MCF 10A (cell line): ENCODE results near the gene AHNAK. TPM values are rescaled to one million over a fixed set of nuclear protein-coding genes. Genes with fewer than 3 reads are reported as not detected.
"Not testable (repeated sequence)": the region's sequence is repeated elsewhere in the genome, so short reads cannot be mapped to it uniquely, and the experiment has no call there.

Experiments used
- BruUV-seq: library from RNA; stranded (reverse); fragments of 400-500 nt; replicated peaks from 2 replicates; lab custom pipeline; 2021; lab: Mats Ljungman, UMichigan
- CTCF ChIA-PET: fragments of 300-600 bp; sonication (Branson Sonifier 250); formaldehyde crosslinking; extraction: SDS; loops from one replicate; lab custom pipeline; 2021; ENCODE audit warnings: antibody characterized with exemption, inconsistent platforms; lab: Yijun Ruan, JAX
- POLR2A ChIA-PET: fragments of 300-600, 350-650 bp; sonication (Branson Sonifier 250); formaldehyde crosslinking; extraction: SDS; loops from one replicate; lab custom pipeline; 2020; ENCODE audit warnings: antibody characterized with exemption, inconsistent platforms; lab: Yijun Ruan, JAX
- DNase-seq: peaks from one replicate; pipeline ENCODE4 v3.0.0-alpha.2; 2018; ENCODE audit not compliant: unreplicated experiment
- H3K27ac Mint-ChIP-seq: one replicate; pipeline ENCODE4 v1.8.0; 2022; ENCODE audit warnings: mild to moderate bottlenecking, low read depth, mixed read lengths; ENCODE audit not compliant: unreplicated experiment
- H3K27me3 Mint-ChIP-seq: one replicate; pipeline ENCODE4 v1.8.0; 2022; ENCODE audit warnings: mixed read lengths; ENCODE audit not compliant: insufficient read depth, unreplicated experiment
- H3K36me3 Mint-ChIP-seq: one replicate; pipeline ENCODE4 v1.8.0; 2022; ENCODE audit warnings: mild to moderate bottlenecking, moderate library complexity, mixed read lengths; ENCODE audit not compliant: insufficient read depth, unreplicated experiment
- H3K4me1 Mint-ChIP-seq: one replicate; pipeline ENCODE4 v1.8.0; 2022; ENCODE audit warnings: mixed read lengths; ENCODE audit not compliant: insufficient read depth, unreplicated experiment
- H3K4me3 Mint-ChIP-seq: one replicate; pipeline ENCODE4 v1.8.0; 2022; ENCODE audit warnings: mild to moderate bottlenecking, moderate library complexity, mixed read lengths; ENCODE audit not compliant: unreplicated experiment
- H3K9me3 Mint-ChIP-seq: one replicate; pipeline ENCODE4 v1.8.0; 2022; ENCODE audit warnings: mixed read lengths; ENCODE audit not compliant: unreplicated experiment
- CTCF ChIP-seq: fragments of 200-600 bp; IDR thresholded peaks from one replicate; pipeline ENCODE4 v1.8.0; 2022; ENCODE audit warnings: antibody characterized with exemption, mild to moderate bottlenecking; ENCODE audit not compliant: unreplicated experiment
- intact Hi-C: fragments of 100-400 bp; cut with micrococcal nuclease; formaldehyde crosslinking; loops from 2 replicates; pipeline ENCODE4 v1.14.1; 2022
- total RNA-seq: library from RNA; stranded (reverse); gene quantifications from 2 replicates; pipeline ENCODE4 v1.2.3, GENCODE V29; 2022

The AHNAK gene
- total RNA-seq, 1 experiment from 2014 or later = 429 TPM

DNA sequence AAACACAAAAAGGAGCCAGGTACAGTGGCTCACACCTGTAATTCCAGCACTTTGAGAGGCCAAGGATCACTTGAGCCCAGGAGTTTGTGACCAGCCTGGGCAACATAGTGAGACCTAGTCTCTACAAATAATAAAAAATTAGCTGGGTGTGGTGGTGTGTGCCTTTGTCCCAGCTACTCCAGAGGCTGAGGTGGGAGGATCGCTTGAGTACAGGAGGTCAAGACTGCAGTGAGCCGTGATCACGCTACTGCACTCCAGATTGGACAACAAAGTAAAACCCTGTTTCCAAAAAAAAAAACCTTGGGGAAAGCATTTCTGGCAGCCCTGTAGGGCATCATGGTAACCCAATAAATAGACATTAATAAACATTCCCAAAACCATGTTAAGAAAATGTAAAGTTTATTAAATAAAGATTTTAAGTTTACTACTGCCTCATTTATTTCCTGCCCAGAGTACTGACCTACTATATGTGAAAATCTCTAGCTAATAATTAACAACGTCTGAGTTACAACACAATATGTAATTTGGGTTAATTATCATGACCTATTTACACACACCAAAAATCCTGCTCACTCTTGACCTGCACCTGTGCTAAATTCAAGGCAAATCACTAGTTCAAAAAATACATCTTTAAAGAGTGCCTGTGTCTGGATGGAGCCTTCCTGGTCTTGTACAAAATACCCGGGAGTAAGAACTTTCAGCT is 18.6 kb upstream of the AHNAK start:
- no peaks in the 10 kb centered on the region for H3K9me3 Mint-ChIP-seq
- ChIA-PET POLR2A (interaction anchor here (0.6 to 2.0 kb wide), 8 partner anchors 9 to 316 kb away, joined by 3 to 11 read pairs (median 4); partner anchors contain the start of genes AHNAK, EEF1G and TUT1), CTCF (interaction anchor here (0.6 to 2.0 kb wide), 4 partner anchors 58 to 214 kb away, joined by 3 to 6 read pairs (median 4); no protein-coding TSS in a partner anchor)
- peak overlapping the region; percentile 16 for H3K27ac Mint-ChIP-seq
- intact Hi-C loops = no loop called here
- peaks cover 98% of the 10 kb centered on the region for H3K36me3 Mint-ChIP-seq
- H3K27me3 Mint-ChIP-seq = no peaks in the 10 kb centered on the region
- no peak overlapping the region for H3K4me3 Mint-ChIP-seq
- DNase-seq = no peak
- peaks cover 41% of the 10 kb centered on the region for H3K4me1 Mint-ChIP-seq
- no TSS peak for BruUV-seq
- TF ChIP-seq CTCF = no peak

GRCh38 chr11:62561677-62562230 is 15.1 kb upstream of the AHNAK start:
- BruUV-seq, H3K9me3 Mint-ChIP-seq, DNase-seq, intact Hi-C loops, H3K27me3 Mint-ChIP-seq: not testable (repeated sequence)
- H3K27ac Mint-ChIP-seq = peak overlapping the region; percentile 72
- ChIA-PET POLR2A (interaction anchor here (1.1 to 13.5 kb wide), 15 partner anchors 8 to 294 kb away, joined by 3 to 599 read pairs (median 11); partner anchors contain the start of genes AHNAK, EEF1G, LBHD1 and TUT1), CTCF (interaction anchor here (0.9 to 6.9 kb wide), 7 partner anchors 12 to 172 kb away, joined by 3 to 225 read pairs (median 7); partner anchors contain the start of gene AHNAK)
- peak overlapping the region; percentile 2 for H3K4me3 Mint-ChIP-seq
- peaks cover 98% of the 10 kb centered on the region for H3K36me3 Mint-ChIP-seq
- peaks cover 46% of the 10 kb centered on the region for H3K4me1 Mint-ChIP-seq

DNA sequence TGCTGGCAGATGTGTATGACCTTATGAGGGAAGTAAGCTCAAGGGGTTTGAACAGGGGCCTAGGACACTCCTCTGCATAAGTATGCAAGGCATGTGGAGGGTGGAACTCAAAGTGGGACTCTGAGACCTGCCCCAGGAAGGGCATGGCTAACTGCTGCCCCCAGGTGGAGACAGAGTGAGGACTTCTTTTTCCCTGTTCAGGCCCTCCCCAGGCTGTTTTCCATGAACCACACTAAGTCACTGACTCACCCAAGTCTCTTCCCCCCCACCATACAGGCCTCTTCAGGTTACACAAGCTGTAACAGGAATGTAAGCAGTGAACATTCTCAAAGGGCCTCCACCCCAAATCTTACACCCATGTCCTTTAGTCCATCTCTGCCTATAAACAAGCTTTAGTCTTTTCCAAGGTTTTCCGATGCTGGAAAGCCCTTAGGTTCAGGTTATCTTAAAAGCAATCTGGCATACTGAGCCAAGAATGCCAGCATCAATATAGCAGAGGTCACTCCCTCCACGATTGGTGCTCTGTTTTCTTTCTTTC is 14.0 kb upstream of the AHNAK start:
- Mint-ChIP-seq H3K9me3 (no peaks in the 10 kb centered on the region), H3K4me1 (peaks cover 46% of the 10 kb centered on the region), H3K27me3 (no peaks in the 10 kb centered on the region), H3K36me3 (peaks cover 90% of the 10 kb centered on the region), H3K27ac (peak overlapping the region; percentile 72), H3K4me3 (peak overlapping the region; percentile 54)
- BruUV-seq = no TSS peak
- peak; percentile 98 for DNase-seq
- ChIA-PET POLR2A (interaction anchor here (0.5 to 13.5 kb wide), 33 partner anchors 8 to 321 kb away, joined by 3 to 599 read pairs (median 6); partner anchors contain the start of genes AHNAK, C11orf98, CSKMT and EEF1G), CTCF (interaction anchor here (0.5 to 6.9 kb wide), 32 partner anchors 9 to 1121 kb away, joined by 3 to 225 read pairs (median 4); partner anchors contain the start of genes AHNAK, RTN3 and TUT1)
- intact Hi-C loops = loop anchor here (1.0 kb wide), 5 partner anchors 12 to 165 kb away; no protein-coding TSS in a partner anchor
- peak; percentile 86 for TF ChIP-seq CTCF

DNA sequence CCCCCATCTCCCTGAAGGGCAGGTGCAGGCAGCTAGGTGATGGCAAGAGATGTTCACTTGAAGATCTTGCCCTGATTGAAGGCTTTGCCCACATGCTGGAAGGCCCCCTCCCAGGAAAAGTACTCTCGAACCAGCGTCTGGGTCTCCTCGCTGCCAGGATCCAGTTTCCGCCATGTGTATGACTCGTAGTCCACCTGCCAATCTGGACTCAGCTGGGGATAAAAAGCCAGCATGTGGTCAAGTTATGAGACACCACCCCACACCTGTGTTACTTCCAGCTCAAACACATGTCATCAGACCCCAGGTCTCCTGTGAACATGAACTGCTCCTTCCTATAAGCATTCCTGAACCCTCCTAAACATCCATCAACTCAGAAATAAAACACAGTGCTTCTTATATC is 13.0 kb upstream of the AHNAK start:
- not testable (repeated sequence) for H3K27me3 Mint-ChIP-seq, H3K9me3 Mint-ChIP-seq, H3K4me3 Mint-ChIP-seq, DNase-seq
- ChIA-PET CTCF (interaction anchor here (0.6 to 6.9 kb wide), 15 partner anchors 11 to 1109 kb away, joined by 3 to 225 read pairs (median 5); partner anchors contain the start of gene AHNAK), POLR2A (interaction anchor here (1.0 to 13.5 kb wide), 16 partner anchors 9 to 322 kb away, joined by 3 to 599 read pairs (median 10); partner anchors contain the start of genes AHNAK, EEF1G, LBHD1 and SLC3A2)
- TSS peak; percentile 100 for BruUV-seq
- H3K27ac Mint-ChIP-seq = peak overlapping the region; percentile 72
- intact Hi-C loops = loop anchor here (1.0 kb wide), 5 partner anchors 11 to 164 kb away; no protein-coding TSS in a partner anchor
- H3K36me3 Mint-ChIP-seq = peaks cover 79% of the 10 kb centered on the region
- H3K4me1 Mint-ChIP-seq = peaks cover 50% of the 10 kb centered on the region
